Epithelial cell of proximal tubule (primary cell): ENCODE results near the gene GSTP1. TPM values are rescaled to one million over a fixed set of nuclear protein-coding genes. Genes with fewer than 3 reads are reported as not detected.
"Not testable (repeated sequence)": the region's sequence is repeated elsewhere in the genome, so short reads cannot be mapped to it uniquely, and the experiment has no call there.

ENCODE experiments used
- DNase-seq: peaks from one replicate; pipeline ENCODE4 v3.0.0-alpha.2; 2011; ENCODE audit warnings: low read depth
- H3K4me3 ChIP-seq: 2 replicates; pipeline ENCODE4 v1.5.1; 2011; ENCODE audit warnings: low read depth, mild to moderate bottlenecking, low read length
- total RNA-seq: library from RNA; depleted of rRNA; stranded (reverse); fragments of >200 nt; gene quantifications from 2 replicates; pipeline ENCODE4 v1.2.3, GENCODE V29; 2015
- TF ChIP-seq, protein P1 (sequence below): conservative IDR thresholded peaks from 2 replicates; pipeline ENCODE4 v1.5.1; 2012; ENCODE audit warnings: low read depth, mild to moderate bottlenecking, low read length

The GSTP1 gene
- total RNA-seq, 1 donor from 2014 or later, result 3,355 TPM

DNA sequence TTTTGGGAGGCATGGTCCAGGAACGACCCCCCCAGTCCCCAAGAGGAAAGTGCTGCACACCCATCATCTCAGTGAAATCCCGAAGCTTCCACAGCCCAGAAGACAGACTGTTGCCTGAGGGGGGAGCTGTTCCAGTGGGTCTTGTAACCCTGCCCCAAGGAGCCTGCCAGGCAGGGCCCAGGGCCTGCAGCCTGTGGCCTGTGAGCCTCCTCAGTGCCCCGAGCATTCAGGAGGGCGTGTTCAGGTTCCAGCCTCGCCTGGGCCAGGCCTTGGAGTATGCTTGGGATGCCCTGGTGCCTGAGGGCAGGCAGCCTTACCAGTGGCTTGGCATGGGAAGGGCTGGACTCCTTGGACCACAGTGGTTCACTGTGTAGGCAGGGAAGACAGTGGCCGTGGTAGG lies 42.4 kb upstream of the GSTP1 start:
- no peak overlapping the region for H3K4me3 ChIP-seq
- DNase-seq, result no peak
- TF ChIP-seq, protein P1, sequence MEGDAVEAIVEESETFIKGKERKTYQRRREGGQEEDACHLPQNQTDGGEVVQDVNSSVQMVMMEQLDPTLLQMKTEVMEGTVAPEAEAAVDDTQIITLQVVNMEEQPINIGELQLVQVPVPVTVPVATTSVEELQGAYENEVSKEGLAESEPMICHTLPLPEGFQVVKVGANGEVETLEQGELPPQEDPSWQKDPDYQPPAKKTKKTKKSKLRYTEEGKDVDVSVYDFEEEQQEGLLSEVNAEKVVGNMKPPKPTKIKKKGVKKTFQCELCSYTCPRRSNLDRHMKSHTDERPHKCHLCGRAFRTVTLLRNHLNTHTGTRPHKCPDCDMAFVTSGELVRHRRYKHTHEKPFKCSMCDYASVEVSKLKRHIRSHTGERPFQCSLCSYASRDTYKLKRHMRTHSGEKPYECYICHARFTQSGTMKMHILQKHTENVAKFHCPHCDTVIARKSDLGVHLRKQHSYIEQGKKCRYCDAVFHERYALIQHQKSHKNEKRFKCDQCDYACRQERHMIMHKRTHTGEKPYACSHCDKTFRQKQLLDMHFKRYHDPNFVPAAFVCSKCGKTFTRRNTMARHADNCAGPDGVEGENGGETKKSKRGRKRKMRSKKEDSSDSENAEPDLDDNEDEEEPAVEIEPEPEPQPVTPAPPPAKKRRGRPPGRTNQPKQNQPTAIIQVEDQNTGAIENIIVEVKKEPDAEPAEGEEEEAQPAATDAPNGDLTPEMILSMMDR, result no peak

DNA sequence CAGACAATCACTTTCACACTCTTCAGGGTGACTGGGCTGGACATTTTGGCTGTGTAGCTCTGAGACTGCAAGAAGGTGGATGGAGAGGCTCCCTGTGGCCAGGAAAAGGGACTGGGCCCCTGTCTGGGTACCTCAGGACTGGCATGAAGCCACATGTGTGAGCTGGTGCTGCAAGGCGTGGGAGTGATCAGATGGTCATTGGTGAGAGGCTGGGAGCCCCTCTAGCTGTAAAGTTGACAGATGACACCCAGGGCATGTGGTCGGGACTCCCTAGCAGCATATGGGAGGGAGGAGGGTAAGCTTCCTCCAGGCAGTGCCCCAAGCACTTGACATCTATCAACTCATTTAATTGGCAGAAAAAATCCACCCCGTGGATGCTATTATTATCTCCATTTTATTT lies 41.4 kb upstream of the GSTP1 start:
- TF ChIP-seq, protein P1, result no peak
- H3K4me3 ChIP-seq, result no peak overlapping the region
- DNase-seq, result no peak

DNA sequence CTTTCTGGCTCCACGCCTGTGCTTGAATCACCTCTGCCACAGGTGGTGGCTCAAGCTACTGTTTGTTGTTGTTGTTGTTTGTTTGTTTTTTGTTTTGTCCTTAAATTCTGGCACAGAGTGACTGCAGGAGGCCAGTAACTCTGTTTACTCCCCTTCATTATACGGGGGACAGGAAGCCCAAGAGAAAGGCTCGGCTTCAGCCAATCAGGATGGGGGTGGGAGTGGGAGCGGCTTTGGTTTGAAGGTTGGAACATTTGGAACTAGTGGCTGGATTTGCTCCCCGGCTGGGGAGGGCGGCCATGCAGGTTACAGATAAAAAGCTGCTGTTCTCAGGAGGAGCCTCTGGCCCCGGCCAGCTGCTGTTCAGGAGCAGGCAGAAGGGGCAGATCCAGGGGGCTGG lies 40.6 kb upstream of the GSTP1 start:
- DNase-seq, result no peak
- TF ChIP-seq, protein P1, result no peak
- no peak overlapping the region for H3K4me3 ChIP-seq

DNA sequence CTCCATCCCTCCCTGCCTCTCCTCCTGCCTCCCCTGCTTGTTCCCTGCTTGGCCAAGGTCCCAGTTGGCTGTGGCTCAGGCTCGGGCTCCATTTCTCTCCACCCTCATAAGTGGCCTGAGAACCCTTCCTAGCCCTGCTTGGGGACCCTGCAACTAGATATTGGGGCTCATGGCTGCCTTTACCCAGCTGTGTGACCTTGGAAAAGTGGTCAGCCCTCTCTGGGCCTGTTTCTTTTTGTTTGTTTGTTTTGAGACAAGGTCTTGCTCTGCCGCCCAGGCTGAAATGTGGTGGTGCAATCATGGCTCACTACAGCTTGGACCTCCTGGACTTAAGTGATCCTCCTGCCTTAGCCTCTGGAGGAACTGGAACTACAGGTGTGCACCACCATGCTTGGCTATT lies 40.0 kb upstream of the GSTP1 start:
- no peak overlapping the region for H3K4me3 ChIP-seq
- TF ChIP-seq, protein P1, result no peak
- DNase-seq, result no peak

DNA sequence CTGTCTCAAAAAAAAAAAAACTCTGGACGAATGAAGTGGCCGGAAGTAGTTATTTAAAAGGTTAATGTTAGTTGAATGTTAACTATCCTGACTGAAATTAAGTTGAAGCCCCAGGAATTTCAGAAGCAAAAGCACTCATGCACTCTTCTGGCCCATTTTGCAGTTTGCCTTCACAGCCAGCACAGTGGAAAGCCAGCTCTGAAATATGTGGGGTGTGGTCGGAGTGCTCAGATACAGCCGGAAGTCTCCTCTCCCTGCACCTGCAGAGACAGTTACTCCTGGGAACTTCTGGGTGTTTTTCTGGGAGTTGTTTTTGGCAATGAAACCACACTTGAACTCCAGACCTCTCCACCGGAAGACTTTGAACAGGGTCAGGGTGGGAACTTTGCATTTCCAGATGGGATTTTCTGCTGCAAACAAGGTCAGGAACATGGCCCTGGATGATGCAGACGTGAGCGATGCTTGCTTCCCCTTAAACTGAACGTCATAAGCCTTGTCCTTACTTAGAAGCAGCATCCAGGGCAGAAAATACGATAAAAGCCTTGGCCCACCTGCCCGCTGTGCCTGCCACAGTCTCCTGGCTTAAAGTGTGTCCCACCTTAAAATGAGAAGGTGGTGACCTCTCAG lies 38.9 kb upstream of the GSTP1 start:
- DNase-seq, result no peak
- peak overlapping the region; percentile 5 for H3K4me3 ChIP-seq
- TF ChIP-seq, protein P1, result no peak

DNA sequence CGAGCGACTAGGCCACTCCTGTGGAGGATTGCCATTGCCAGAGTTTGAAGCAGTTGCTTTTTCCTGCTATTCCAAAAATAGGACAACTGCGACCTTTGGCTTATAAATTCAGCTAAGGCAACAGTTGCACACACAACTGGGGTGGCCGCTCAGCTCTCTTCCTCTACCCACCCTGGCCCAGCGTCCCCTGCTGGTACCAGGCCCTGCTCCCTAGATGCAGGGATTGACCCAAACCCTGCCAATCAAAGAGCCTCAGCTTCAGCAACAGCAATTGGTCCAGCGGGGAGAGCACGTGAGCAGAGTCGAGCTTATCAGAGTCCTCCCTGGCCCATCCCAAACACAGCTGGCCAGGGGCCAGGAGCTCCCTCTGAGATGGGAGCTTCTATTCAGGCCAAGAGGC lies 38.3 kb upstream of the GSTP1 start:
- TF ChIP-seq, protein P1, result peak; percentile 42
- peak overlapping the region; percentile 5 for H3K4me3 ChIP-seq
- DNase-seq, result no peak

DNA sequence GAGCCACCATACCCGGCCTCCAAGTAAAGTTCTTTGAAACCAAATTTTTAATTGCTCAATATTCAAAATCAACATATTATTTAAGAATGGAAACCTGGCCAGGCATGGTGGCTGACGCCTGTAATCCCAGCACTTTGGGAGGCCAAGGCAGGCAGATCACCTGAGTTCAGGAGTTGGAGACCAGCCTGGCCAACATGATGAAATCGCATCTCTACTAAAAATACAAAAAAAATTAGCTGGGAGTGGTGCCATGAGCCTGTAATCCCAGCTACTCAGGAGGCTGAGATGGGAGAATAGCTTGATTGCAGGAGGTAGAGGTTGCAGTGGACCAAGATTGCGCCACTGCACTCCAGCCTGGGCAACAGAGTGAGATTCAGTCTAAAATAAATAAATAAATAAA lies 35.5 kb upstream of the GSTP1 start:
- not testable (repeated sequence) for H3K4me3 ChIP-seq, DNase-seq
